HL-60 (cell line): ENCODE measurements around the gene SPATS2.

Source experiments
- DNase-seq, 2 experiments: peaks; one replicate each; pipeline ENCODE4 v3.0.0-alpha.2; 2010 to 2020; ENCODE audit warnings: low read depth in 1 of 2, low spot score in 1 of 2
- H3K27ac ChIP-seq: fragments of 250-450 bp; sonication (Bioruptor Pico); replicated peaks from 2 replicates; pipeline ENCODE4 v1.5.1; 2020; ENCODE audit warnings: mild to moderate bottlenecking, moderate library complexity
- H3K27me3 ChIP-seq: fragments of 250-450 bp; sonication (Bioruptor Pico); 2 replicates; pipeline ENCODE4 v1.5.1; 2021; ENCODE audit warnings: mild to moderate bottlenecking, moderate library complexity; ENCODE audit not compliant: insufficient read depth, poor library complexity, severe bottlenecking
- H3K4me3 ChIP-seq: replicated peaks from 2 replicates; pipeline ENCODE4 v1.5.1; 2011; ENCODE audit warnings: mild to moderate bottlenecking, control low read depth, low read length; ENCODE audit not compliant: insufficient read depth
- GABPA ChIP-seq: IDR thresholded peaks from 2 replicates; pipeline ENCODE4 v1.6.1; 2012; ENCODE audit warnings: low read depth
- POLR2AphosphoS5 ChIP-seq: IDR thresholded peaks from 2 replicates; pipeline ENCODE4 v1.6.1; 2012; ENCODE audit warnings: low read depth
- SPI1 ChIP-seq: IDR thresholded peaks from 2 replicates; pipeline ENCODE4 v1.6.1; 2012; ENCODE audit warnings: low read depth, mild to moderate bottlenecking, borderline replicate concordance
- TF ChIP-seq, protein P1 (sequence below): IDR thresholded peaks from 2 replicates; pipeline ENCODE4 v1.6.1; 2012; ENCODE audit warnings: low read depth; ENCODE audit not compliant: insufficient replicate concordance
- TF ChIP-seq, protein P2 (sequence below): IDR thresholded peaks from one replicate; pipeline ENCODE4 v1.5.1; 2011; ENCODE audit warnings: low read length, control low read depth, inconsistent platforms; ENCODE audit not compliant: insufficient read depth

SPATS2 gene

DNA sequence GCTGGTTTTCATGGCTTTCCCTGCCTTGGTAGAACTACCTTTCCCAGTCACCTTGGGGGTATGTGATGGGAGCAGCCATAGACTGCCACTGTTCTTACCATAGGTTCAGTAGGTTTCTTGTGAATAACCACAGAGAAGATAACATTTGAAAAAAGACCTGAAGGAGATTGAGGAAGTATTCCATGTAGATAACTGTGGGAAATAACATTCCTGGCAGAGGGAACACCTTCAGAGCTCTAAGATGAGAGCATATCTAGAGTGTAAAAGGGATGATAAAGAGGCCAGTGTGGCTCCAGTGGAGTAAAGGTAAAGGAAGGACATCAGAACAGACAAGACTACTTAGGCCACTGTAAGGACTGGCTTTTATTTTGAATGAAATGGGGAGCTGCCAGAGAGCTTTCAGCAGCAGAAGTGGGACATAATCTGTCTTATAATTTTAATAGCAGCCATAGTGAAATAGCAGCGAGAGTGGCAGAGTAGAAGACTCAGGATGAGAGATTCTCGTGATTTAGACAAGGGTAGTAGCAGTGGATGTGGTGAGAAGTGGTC, 88.9 kb downstream of the SPATS2 start:
- no peak overlapping the region for H3K27ac ChIP-seq
- TF ChIP-seq, protein P1, sequence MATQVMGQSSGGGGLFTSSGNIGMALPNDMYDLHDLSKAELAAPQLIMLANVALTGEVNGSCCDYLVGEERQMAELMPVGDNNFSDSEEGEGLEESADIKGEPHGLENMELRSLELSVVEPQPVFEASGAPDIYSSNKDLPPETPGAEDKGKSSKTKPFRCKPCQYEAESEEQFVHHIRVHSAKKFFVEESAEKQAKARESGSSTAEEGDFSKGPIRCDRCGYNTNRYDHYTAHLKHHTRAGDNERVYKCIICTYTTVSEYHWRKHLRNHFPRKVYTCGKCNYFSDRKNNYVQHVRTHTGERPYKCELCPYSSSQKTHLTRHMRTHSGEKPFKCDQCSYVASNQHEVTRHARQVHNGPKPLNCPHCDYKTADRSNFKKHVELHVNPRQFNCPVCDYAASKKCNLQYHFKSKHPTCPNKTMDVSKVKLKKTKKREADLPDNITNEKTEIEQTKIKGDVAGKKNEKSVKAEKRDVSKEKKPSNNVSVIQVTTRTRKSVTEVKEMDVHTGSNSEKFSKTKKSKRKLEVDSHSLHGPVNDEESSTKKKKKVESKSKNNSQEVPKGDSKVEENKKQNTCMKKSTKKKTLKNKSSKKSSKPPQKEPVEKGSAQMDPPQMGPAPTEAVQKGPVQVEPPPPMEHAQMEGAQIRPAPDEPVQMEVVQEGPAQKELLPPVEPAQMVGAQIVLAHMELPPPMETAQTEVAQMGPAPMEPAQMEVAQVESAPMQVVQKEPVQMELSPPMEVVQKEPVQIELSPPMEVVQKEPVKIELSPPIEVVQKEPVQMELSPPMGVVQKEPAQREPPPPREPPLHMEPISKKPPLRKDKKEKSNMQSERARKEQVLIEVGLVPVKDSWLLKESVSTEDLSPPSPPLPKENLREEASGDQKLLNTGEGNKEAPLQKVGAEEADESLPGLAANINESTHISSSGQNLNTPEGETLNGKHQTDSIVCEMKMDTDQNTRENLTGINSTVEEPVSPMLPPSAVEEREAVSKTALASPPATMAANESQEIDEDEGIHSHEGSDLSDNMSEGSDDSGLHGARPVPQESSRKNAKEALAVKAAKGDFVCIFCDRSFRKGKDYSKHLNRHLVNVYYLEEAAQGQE, result no peak
- no peak for TF ChIP-seq GABPA
- TF ChIP-seq SPI1, result no peak
- TF ChIP-seq, protein P2, sequence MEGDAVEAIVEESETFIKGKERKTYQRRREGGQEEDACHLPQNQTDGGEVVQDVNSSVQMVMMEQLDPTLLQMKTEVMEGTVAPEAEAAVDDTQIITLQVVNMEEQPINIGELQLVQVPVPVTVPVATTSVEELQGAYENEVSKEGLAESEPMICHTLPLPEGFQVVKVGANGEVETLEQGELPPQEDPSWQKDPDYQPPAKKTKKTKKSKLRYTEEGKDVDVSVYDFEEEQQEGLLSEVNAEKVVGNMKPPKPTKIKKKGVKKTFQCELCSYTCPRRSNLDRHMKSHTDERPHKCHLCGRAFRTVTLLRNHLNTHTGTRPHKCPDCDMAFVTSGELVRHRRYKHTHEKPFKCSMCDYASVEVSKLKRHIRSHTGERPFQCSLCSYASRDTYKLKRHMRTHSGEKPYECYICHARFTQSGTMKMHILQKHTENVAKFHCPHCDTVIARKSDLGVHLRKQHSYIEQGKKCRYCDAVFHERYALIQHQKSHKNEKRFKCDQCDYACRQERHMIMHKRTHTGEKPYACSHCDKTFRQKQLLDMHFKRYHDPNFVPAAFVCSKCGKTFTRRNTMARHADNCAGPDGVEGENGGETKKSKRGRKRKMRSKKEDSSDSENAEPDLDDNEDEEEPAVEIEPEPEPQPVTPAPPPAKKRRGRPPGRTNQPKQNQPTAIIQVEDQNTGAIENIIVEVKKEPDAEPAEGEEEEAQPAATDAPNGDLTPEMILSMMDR, result no peak
- no peak for TF ChIP-seq POLR2AphosphoS5
- H3K4me3 ChIP-seq, result no peak overlapping the region
- no peak for DNase-seq
- no peaks in the 10 kb centered on the region for H3K27me3 ChIP-seq

DNA sequence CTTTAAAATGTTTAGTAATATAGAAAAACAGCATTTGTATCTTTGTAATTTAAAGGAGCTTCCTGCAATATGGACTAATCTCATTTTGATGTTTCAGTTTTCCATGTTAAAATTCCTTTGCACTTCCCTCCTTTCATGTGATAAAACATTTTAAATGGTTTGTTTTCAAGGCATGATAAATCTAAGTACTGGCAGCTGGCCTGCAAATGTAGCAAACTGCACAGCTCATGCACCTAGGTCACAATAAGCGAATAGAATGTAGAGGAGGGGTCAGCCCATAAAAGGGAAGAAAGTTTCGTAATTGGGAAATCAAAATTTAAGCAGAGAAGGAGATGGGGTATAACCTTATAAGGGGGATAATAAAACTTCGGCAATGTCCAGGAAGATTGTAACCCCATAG, 91.6 kb downstream of the SPATS2 start:
- H3K27ac ChIP-seq, result no peak overlapping the region

DNA sequence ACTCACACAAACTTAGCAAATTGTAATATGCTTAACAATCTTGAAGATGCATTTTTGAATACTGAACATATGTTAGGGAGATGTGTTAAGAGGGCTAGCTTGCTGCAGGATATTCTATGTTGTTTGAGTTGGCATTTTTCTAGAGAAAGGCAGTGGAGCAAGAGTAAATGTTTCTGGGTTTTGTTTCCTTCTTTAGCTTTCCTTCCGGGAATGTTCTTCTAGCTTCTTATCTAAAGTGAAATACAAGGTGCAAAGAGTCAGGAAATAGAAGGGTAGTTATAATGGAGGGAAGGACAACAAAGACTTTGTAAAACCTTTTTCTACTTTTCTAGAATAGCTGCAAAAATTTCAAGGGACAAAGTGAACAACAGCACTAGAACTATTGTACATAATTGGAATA, 94.0 kb downstream of the SPATS2 start:
- no peak overlapping the region for H3K4me3 ChIP-seq
- no peaks in the 10 kb centered on the region for H3K27me3 ChIP-seq
- no peak overlapping the region for H3K27ac ChIP-seq
- DNase-seq, result no peak
- TF ChIP-seq, protein P1, result no peak
- TF ChIP-seq SPI1, result no peak
- no peak for TF ChIP-seq GABPA
- no peak for TF ChIP-seq POLR2AphosphoS5

More for the DNA sequence above, 91.6 kb downstream of the SPATS2 start:
- Histone ChIP-seq H3K4me3 (no peak overlapping the region), H3K27me3 (no peaks in the 10 kb centered on the region)
- TF ChIP-seq POLR2AphosphoS5, result no peak
- TF ChIP-seq, protein P1, result no peak
- TF ChIP-seq, protein P2, result no peak
- TF ChIP-seq GABPA, result no peak
- no peak for TF ChIP-seq SPI1
- DNase-seq, result no peak
